HUES48 (cell line): Measurements from ENCODE around the gene AFAP1L1.
"Not testable (repeated sequence)": the region's sequence is repeated elsewhere in the genome, so short reads cannot be mapped to it uniquely, and the experiment has no call there.

Source experiments
- H3K27ac ChIP-seq: one replicate; pipeline ENCODE4 v1.7.0; 2013; ENCODE audit warnings: low read depth, low read length, inconsistent platforms
- H3K27me3 ChIP-seq: 2 replicates; pipeline ENCODE4 v1.6.1; 2013; ENCODE audit warnings: mild to moderate bottlenecking, low read length; ENCODE audit not compliant: control insufficient read depth, insufficient read depth
- H3K36me3 ChIP-seq: 2 replicates; pipeline ENCODE4 v1.6.1; 2013; ENCODE audit warnings: low read length; ENCODE audit not compliant: control insufficient read depth, insufficient read depth
- H3K4me1 ChIP-seq: 2 replicates; pipeline ENCODE4 v1.6.1; 2013; ENCODE audit warnings: mild to moderate bottlenecking, low read length; ENCODE audit not compliant: control insufficient read depth, insufficient read depth
- H3K4me3 ChIP-seq: 2 replicates; pipeline ENCODE4 v1.5.1; 2013; ENCODE audit warnings: mild to moderate bottlenecking, low read depth, low read length
- H3K9ac ChIP-seq: 2 replicates; pipeline ENCODE4 v1.6.1; 2013; ENCODE audit warnings: mild to moderate bottlenecking, low read depth, low read length, moderate library complexity
- H3K9me3 ChIP-seq: 2 replicates; pipeline ENCODE4 v1.6.1; 2013; ENCODE audit warnings: low read length; ENCODE audit not compliant: control insufficient read depth, insufficient read depth

AFAP1L1 gene

GRCh38 chr5:149382517-149383220 is 111.0 kb downstream of the AFAP1L1 start:
- Histone ChIP-seq H3K27ac (no peak overlapping the region), H3K4me3 (no peak overlapping the region), H3K9ac (no peak overlapping the region), H3K9me3 (no peaks in the 10 kb centered on the region), H3K27me3 (no peaks in the 10 kb centered on the region), H3K4me1 (no peaks in the 10 kb centered on the region), H3K36me3 (no peaks in the 10 kb centered on the region)

DNA sequence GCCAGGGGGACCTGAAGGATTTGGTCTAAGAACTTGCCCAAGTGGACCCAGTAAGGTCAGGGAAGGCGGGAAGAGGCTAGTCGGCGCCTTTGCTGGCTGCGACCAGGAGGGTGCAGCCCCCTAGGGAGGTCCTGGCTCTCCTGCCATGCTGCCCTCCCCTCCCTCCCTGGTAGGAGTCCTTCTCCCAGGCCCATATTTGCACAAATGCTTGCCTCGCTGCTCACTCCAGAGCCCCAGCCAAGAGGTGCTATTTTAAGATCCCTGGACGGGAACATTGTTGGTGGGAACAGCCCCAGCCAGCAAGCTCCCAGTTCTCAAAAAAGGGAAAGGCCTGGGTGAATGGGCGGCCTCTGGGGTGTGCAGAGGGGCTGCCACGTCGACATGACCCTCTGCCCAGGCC is 111.7 kb downstream of the AFAP1L1 start:
- H3K4me1 ChIP-seq = no peaks in the 10 kb centered on the region
- H3K4me3 ChIP-seq = no peak overlapping the region
- no peaks in the 10 kb centered on the region for H3K9me3 ChIP-seq
- no peaks in the 10 kb centered on the region for H3K27me3 ChIP-seq
- H3K27ac ChIP-seq = no peak overlapping the region
- no peak overlapping the region for H3K9ac ChIP-seq
- no peaks in the 10 kb centered on the region for H3K36me3 ChIP-seq

- Histone ChIP-seq H3K27me3 (no peaks in the 10 kb centered on the region), H3K27ac (no peak overlapping the region), H3K4me1 (no peaks in the 10 kb centered on the region), H3K4me3 (no peak overlapping the region), H3K36me3 (no peaks in the 10 kb centered on the region), H3K9me3 (no peaks in the 10 kb centered on the region), H3K9ac (no peak overlapping the region)
Observed at GRCh38 chr5:149386166-149386565, 114.5 kb downstream of the AFAP1L1 start.

GRCh38 chr5:149387081-149387631 is 115.5 kb downstream of the AFAP1L1 start:
- Histone ChIP-seq H3K4me1 (no peaks in the 10 kb centered on the region), H3K27me3 (no peaks in the 10 kb centered on the region), H3K4me3 (no peak overlapping the region), H3K36me3 (no peaks in the 10 kb centered on the region), H3K9me3 (no peaks in the 10 kb centered on the region), H3K9ac (no peak overlapping the region), H3K27ac (no peak overlapping the region)

GRCh38 chr5:149387982-149388381 is 116.3 kb downstream of the AFAP1L1 start:
- no peak overlapping the region for H3K9ac ChIP-seq
- no peaks in the 10 kb centered on the region for H3K36me3 ChIP-seq
- H3K4me3 ChIP-seq = no peak overlapping the region
- no peaks in the 10 kb centered on the region for H3K27me3 ChIP-seq
- no peaks in the 10 kb centered on the region for H3K9me3 ChIP-seq
- no peak overlapping the region for H3K27ac ChIP-seq
- no peaks in the 10 kb centered on the region for H3K4me1 ChIP-seq

DNA sequence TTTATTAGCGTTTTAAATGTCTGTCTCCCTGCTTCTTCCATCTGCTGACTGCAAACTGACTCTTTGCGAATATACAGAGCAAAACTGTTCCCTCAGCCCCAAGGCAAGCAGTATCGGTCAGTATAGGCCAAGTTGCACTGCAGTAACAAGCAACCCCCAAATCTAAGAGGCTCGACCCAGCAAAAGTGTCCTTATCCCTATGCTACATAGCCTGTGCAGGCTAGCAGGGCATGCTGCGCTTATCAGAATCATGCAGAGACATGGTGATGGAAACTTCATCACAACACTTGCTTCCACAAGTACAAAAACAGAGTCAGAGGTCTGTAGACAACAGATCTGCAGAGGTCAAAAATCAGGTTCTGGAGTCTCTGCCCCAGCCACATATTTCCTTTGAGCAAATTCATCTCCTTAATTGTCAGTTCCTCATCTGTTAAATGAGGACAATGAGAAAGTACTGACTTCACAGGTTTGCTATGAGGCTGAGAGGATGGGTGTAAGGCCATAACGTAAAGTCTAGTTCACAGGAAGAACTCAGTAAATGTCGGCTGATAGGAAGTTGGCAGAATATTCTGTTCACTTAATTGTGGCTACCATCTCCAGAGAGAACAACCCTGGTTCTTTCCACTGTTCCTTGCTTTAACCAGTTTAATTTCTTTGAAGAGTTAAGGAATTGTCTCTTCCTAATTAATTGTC is 117.0 kb downstream of the AFAP1L1 start:
- Histone ChIP-seq H3K9ac (no peak overlapping the region), H3K27me3 (no peaks in the 10 kb centered on the region), H3K27ac (no peak overlapping the region), H3K4me3 (no peak overlapping the region), H3K36me3 (no peaks in the 10 kb centered on the region), H3K4me1 (no peaks in the 10 kb centered on the region), H3K9me3 (no peaks in the 10 kb centered on the region)

GRCh38 chr5:149389552-149390495 is 118.2 kb downstream of the AFAP1L1 start:
- H3K9me3 ChIP-seq = no peaks in the 10 kb centered on the region
- H3K27me3 ChIP-seq = no peaks in the 10 kb centered on the region
- no peak overlapping the region for H3K4me3 ChIP-seq
- no peak overlapping the region for H3K9ac ChIP-seq
- no peaks in the 10 kb centered on the region for H3K36me3 ChIP-seq
- no peaks in the 10 kb centered on the region for H3K4me1 ChIP-seq
- H3K27ac ChIP-seq = no peak overlapping the region

GRCh38 chr5:149391076-149391475 is 119.4 kb downstream of the AFAP1L1 start:
- H3K9me3 ChIP-seq, H3K4me1 ChIP-seq, H3K36me3 ChIP-seq, H3K4me3 ChIP-seq, H3K27me3 ChIP-seq, H3K9ac ChIP-seq, H3K27ac ChIP-seq: not testable (repeated sequence)
